ENCODE data around the gene THSD4. TPM values are rescaled to one million over a fixed set of nuclear protein-coding genes. Genes with fewer than 3 reads are reported as not detected.

THSD4 gene
- total RNA-seq, 1 donor from 2014 or later: 1.4 TPM

GRCh38 chr15:71426792-71427191 lies 311.5 kb downstream of the THSD4 start:
- Mint-ChIP-seq H3K4me3 (no peak overlapping the region), H3K36me3 (ENCODE audit: low read depth) (no peaks in the 10 kb centered on the region), H3K4me1 (no peaks in the 10 kb centered on the region), H3K9me3 (no peaks in the 10 kb centered on the region), H3K27me3 (ENCODE audit: low read depth) (no peaks in the 10 kb centered on the region), H3K27ac (ENCODE audit: unreplicated experiment) (no peak overlapping the region)
- DNase-seq (ENCODE audit: low read depth, low spot score): no peak
- TF ChIP-seq CTCF (conservative IDR thresholded peaks at IDR 0.05): no peak

- no peaks in the 10 kb centered on the region for H3K36me3 Mint-ChIP-seq (ENCODE audit: low read depth)
- no peak overlapping the region for H3K4me3 Mint-ChIP-seq
- no peaks in the 10 kb centered on the region for H3K9me3 Mint-ChIP-seq
- no peak for TF ChIP-seq CTCF (conservative IDR thresholded peaks at IDR 0.05)
- H3K27ac Mint-ChIP-seq (ENCODE audit: unreplicated experiment): no peak overlapping the region
- DNase-seq (ENCODE audit: low read depth, low spot score): no peak
- H3K27me3 Mint-ChIP-seq (ENCODE audit: low read depth): no peaks in the 10 kb centered on the region
- H3K4me1 Mint-ChIP-seq: no peaks in the 10 kb centered on the region
Measured at GRCh38 chr15:71430782-71431181, 315.5 kb downstream of the THSD4 start.

GRCh38 chr15:71431343-71432336 lies 316.4 kb downstream of the THSD4 start:
- H3K27me3 Mint-ChIP-seq (ENCODE audit: low read depth): no peaks in the 10 kb centered on the region
- H3K4me1 Mint-ChIP-seq: no peaks in the 10 kb centered on the region
- H3K36me3 Mint-ChIP-seq (ENCODE audit: low read depth): no peaks in the 10 kb centered on the region
- no peak for TF ChIP-seq CTCF (conservative IDR thresholded peaks at IDR 0.05)
- H3K9me3 Mint-ChIP-seq: peaks cover under 1% of the 10 kb centered on the region
- DNase-seq (ENCODE audit: low read depth, low spot score): no peak
- no peak overlapping the region for H3K4me3 Mint-ChIP-seq
- H3K27ac Mint-ChIP-seq (ENCODE audit: unreplicated experiment): no peak overlapping the region

- Mint-ChIP-seq H3K4me3 (no peak overlapping the region), H3K27me3 (ENCODE audit: low read depth) (peaks cover 2% of the 10 kb centered on the region), H3K36me3 (ENCODE audit: low read depth) (no peaks in the 10 kb centered on the region), H3K9me3 (peaks cover 4% of the 10 kb centered on the region), H3K27ac (ENCODE audit: unreplicated experiment) (no peak overlapping the region), H3K4me1 (no peaks in the 10 kb centered on the region)
- no peak for DNase-seq (ENCODE audit: low read depth, low spot score)
- no peak for TF ChIP-seq CTCF (conservative IDR thresholded peaks at IDR 0.05)
Measured at GRCh38 chr15:71433402-71433801, 318.1 kb downstream of the THSD4 start.

GRCh38 chr15:71434774-71435173 lies 319.5 kb downstream of the THSD4 start:
- peaks cover 4% of the 10 kb centered on the region for H3K9me3 Mint-ChIP-seq
- no peak for DNase-seq (ENCODE audit: low read depth, low spot score)
- no peaks in the 10 kb centered on the region for H3K4me1 Mint-ChIP-seq
- no peak for TF ChIP-seq CTCF (conservative IDR thresholded peaks at IDR 0.05)
- H3K27ac Mint-ChIP-seq (ENCODE audit: unreplicated experiment): no peak overlapping the region
- no peaks in the 10 kb centered on the region for H3K36me3 Mint-ChIP-seq (ENCODE audit: low read depth)
- H3K27me3 Mint-ChIP-seq (ENCODE audit: low read depth): peaks cover 2% of the 10 kb centered on the region
- no peak overlapping the region for H3K4me3 Mint-ChIP-seq
